Measurements from ENCODE around the gene VSTM2B. TPM values are rescaled to one million over a fixed set of nuclear protein-coding genes. Genes with fewer than 3 reads are reported as not detected.

Gene VSTM2B
- total and polyA plus RNA-seq, 4 donors = not detected

DNA sequence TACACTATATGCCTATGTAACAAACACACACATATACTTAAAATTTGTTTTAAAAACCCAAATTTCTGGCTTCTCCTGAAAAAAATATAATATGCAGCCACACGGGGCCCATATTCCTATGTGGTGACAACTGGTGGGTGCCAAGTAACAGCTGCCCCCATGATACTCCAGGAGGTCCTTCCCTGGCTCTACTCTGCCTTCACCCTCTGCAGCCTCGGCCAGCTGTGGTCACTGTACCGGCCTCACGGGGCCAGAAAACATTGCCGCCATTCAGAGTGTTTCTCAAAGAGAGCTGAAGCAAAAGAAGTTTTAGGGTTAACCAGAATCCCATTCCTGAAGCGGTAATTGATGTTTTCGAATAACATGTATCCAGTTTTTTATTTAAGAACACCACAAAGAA lies 47.7 kb downstream of the VSTM2B start:
- 59% methylated on average over 7 of the region's 7 CpGs for WGBS
- peak; percentile 20 for DNase-seq (ENCODE audit: low spot score)

DNA sequence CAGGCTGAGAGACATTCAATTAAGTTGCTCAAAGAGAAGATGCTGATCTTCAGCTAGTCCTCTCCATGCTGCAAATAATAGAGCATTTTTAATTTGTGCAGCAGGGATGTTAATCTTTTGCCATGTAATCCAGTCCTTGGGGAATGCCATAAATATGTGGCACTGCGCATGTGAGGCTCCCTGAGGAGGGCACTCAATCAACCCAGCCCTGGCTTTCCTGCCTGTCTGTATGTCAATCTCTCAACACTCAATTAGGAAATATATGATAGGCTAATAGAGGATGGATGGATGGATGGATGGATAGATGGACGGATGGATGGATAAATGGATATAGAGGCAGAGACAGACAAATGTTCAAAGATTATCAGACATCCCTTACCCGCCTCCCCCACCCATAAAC lies 48.7 kb downstream of the VSTM2B start:
- WGBS = 48% methylated on average over 3 of the region's 3 CpGs
- H3K9me3 ChIP-seq (ENCODE audit: control insufficient read depth in 4 of 4, low read length in 3 of 4) = no peaks in the 10 kb centered on the region
- no peak overlapping the region for H3K9ac ChIP-seq (ENCODE audit: low read depth in 1 of 2, low read length in 2 of 2)
- H3K4me3 ChIP-seq (ENCODE audit: low read depth in 1 of 3, low read length in 3 of 3) = no peak overlapping the region
- no peak overlapping the region for H3K27ac ChIP-seq (ENCODE audit: low read depth in 1 of 2, low read length in 2 of 2)
- DNase-seq (ENCODE audit: low spot score) = no peak
- H3K27me3 ChIP-seq (ENCODE audit: control insufficient read depth in 4 of 4, insufficient read depth in 4 of 4, low read length in 3 of 4) = peaks cover 0 to 8% (median 2%) of the 10 kb centered on the region in 4 donors
- no peaks in the 10 kb centered on the region for H3K36me3 ChIP-seq (ENCODE audit: control insufficient read depth in 4 of 4, insufficient read depth in 3 of 4, low read depth in 1 of 4, low read length in 3 of 4)
- H3K4me1 ChIP-seq (ENCODE audit: control insufficient read depth in 4 of 4, insufficient read depth in 4 of 4, low read length in 3 of 4) = no peaks in the 10 kb centered on the region
- TF ChIP-seq, protein P1, sequence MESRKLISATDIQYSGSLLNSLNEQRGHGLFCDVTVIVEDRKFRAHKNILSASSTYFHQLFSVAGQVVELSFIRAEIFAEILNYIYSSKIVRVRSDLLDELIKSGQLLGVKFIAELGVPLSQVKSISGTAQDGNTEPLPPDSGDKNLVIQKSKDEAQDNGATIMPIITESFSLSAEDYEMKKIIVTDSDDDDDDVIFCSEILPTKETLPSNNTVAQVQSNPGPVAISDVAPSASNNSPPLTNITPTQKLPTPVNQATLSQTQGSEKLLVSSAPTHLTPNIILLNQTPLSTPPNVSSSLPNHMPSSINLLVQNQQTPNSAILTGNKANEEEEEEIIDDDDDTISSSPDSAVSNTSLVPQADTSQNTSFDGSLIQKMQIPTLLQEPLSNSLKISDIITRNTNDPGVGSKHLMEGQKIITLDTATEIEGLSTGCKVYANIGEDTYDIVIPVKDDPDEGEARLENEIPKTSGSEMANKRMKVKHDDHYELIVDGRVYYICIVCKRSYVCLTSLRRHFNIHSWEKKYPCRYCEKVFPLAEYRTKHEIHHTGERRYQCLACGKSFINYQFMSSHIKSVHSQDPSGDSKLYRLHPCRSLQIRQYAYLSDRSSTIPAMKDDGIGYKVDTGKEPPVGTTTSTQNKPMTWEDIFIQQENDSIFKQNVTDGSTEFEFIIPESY (IDR thresholded peaks at IDR 0.05) = no peak
- TF ChIP-seq, protein P2, sequence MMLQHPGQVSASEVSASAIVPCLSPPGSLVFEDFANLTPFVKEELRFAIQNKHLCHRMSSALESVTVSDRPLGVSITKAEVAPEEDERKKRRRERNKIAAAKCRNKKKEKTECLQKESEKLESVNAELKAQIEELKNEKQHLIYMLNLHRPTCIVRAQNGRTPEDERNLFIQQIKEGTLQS (IDR thresholded peaks at IDR 0.05) = no peak
- TF ChIP-seq YY1 (IDR thresholded peaks at IDR 0.05) (no peak), EGR1 (IDR thresholded peaks at IDR 0.05; ENCODE audit: low read depth in 2 of 2) (no peak), GABPA (IDR thresholded peaks at IDR 0.05 in 1 of 2, conservative IDR thresholded peaks at IDR 0.05 in 1 of 2) (no peak), RXRA (IDR thresholded peaks at IDR 0.05) (no peak), RAD21 (IDR thresholded peaks at IDR 0.05) (no peak), SP1 (IDR thresholded peaks at IDR 0.05) (no peak), HNF4G (IDR thresholded peaks at IDR 0.05) (no peak), FOXA2 (IDR thresholded peaks at IDR 0.05) (no peak), TAF1 (conservative IDR thresholded peaks at IDR 0.05) (no peak), HNF4A (conservative IDR thresholded peaks at IDR 0.05) (no peak)
- TF ChIP-seq, protein P3, sequence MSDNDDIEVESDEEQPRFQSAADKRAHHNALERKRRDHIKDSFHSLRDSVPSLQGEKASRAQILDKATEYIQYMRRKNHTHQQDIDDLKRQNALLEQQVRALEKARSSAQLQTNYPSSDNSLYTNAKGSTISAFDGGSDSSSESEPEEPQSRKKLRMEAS (IDR thresholded peaks at IDR 0.05) = no peak
- TF ChIP-seq, protein P4, sequence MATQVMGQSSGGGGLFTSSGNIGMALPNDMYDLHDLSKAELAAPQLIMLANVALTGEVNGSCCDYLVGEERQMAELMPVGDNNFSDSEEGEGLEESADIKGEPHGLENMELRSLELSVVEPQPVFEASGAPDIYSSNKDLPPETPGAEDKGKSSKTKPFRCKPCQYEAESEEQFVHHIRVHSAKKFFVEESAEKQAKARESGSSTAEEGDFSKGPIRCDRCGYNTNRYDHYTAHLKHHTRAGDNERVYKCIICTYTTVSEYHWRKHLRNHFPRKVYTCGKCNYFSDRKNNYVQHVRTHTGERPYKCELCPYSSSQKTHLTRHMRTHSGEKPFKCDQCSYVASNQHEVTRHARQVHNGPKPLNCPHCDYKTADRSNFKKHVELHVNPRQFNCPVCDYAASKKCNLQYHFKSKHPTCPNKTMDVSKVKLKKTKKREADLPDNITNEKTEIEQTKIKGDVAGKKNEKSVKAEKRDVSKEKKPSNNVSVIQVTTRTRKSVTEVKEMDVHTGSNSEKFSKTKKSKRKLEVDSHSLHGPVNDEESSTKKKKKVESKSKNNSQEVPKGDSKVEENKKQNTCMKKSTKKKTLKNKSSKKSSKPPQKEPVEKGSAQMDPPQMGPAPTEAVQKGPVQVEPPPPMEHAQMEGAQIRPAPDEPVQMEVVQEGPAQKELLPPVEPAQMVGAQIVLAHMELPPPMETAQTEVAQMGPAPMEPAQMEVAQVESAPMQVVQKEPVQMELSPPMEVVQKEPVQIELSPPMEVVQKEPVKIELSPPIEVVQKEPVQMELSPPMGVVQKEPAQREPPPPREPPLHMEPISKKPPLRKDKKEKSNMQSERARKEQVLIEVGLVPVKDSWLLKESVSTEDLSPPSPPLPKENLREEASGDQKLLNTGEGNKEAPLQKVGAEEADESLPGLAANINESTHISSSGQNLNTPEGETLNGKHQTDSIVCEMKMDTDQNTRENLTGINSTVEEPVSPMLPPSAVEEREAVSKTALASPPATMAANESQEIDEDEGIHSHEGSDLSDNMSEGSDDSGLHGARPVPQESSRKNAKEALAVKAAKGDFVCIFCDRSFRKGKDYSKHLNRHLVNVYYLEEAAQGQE (IDR thresholded peaks at IDR 0.05) = no peak

More for the DNA sequence above, 47.7 kb downstream of the VSTM2B start:
- H3K4me1 ChIP-seq (ENCODE audit: control insufficient read depth in 4 of 4, insufficient read depth in 4 of 4, low read length in 3 of 4) = no peaks in the 10 kb centered on the region
- H3K36me3 ChIP-seq (ENCODE audit: control insufficient read depth in 4 of 4, insufficient read depth in 3 of 4, low read depth in 1 of 4, low read length in 3 of 4) = no peaks in the 10 kb centered on the region
- TF ChIP-seq FOXA2 (IDR thresholded peaks at IDR 0.05) (no peak), YY1 (IDR thresholded peaks at IDR 0.05) (no peak), RXRA (IDR thresholded peaks at IDR 0.05) (no peak)
- TF ChIP-seq, protein P5, sequence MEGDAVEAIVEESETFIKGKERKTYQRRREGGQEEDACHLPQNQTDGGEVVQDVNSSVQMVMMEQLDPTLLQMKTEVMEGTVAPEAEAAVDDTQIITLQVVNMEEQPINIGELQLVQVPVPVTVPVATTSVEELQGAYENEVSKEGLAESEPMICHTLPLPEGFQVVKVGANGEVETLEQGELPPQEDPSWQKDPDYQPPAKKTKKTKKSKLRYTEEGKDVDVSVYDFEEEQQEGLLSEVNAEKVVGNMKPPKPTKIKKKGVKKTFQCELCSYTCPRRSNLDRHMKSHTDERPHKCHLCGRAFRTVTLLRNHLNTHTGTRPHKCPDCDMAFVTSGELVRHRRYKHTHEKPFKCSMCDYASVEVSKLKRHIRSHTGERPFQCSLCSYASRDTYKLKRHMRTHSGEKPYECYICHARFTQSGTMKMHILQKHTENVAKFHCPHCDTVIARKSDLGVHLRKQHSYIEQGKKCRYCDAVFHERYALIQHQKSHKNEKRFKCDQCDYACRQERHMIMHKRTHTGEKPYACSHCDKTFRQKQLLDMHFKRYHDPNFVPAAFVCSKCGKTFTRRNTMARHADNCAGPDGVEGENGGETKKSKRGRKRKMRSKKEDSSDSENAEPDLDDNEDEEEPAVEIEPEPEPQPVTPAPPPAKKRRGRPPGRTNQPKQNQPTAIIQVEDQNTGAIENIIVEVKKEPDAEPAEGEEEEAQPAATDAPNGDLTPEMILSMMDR (IDR thresholded peaks at IDR 0.05; ENCODE audit: low read depth, low read length, missing input control) = no peak
- TF ChIP-seq, protein P3 (IDR thresholded peaks at IDR 0.05) = no peak
- TF ChIP-seq, protein P4 (IDR thresholded peaks at IDR 0.05) = no peak
- H3K27me3 ChIP-seq (ENCODE audit: control insufficient read depth in 4 of 4, insufficient read depth in 4 of 4, low read length in 3 of 4) = peaks cover 0 to 8% (median 2%) of the 10 kb centered on the region in 4 donors
- no peaks in the 10 kb centered on the region for H3K9me3 ChIP-seq (ENCODE audit: control insufficient read depth in 4 of 4, low read length in 3 of 4)
- no peak overlapping the region for H3K27ac ChIP-seq (ENCODE audit: low read depth in 1 of 2, low read length in 2 of 2)
- no peak overlapping the region for H3K9ac ChIP-seq (ENCODE audit: low read depth in 1 of 2, low read length in 2 of 2)
- no peak overlapping the region for H3K4me3 ChIP-seq (ENCODE audit: low read depth in 1 of 3, low read length in 3 of 3)
